ENCODE results near the gene CNNM1.

DNA sequence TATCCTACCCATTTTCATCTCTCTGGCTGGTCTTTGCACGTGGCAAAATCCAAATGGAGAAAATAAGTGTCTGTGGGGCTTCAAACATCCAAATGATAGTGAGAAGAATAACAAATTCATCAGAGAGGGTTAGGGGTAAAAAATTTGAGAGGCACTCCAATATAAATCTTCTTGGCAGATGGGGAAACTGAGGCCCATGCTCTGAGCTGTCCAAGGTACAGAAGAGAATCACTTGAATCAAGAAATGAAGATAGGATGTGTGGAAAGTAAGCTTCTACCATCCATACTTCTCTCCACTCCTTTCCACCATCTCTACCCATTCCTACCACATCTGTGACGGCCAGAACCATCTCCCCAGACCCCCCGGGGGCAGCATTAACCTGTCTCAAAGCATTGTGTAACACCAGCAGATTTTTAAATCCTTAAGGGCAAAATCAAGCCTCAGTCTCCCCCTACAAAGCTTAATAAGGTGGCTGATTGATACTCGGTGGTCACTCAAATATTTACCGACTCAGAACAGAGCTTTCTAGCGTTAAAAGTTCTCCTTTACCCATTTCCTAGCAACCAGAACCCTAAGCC is 100.5 kb downstream of the CNNM1 start:
- TF ChIP-seq, protein P1, sequence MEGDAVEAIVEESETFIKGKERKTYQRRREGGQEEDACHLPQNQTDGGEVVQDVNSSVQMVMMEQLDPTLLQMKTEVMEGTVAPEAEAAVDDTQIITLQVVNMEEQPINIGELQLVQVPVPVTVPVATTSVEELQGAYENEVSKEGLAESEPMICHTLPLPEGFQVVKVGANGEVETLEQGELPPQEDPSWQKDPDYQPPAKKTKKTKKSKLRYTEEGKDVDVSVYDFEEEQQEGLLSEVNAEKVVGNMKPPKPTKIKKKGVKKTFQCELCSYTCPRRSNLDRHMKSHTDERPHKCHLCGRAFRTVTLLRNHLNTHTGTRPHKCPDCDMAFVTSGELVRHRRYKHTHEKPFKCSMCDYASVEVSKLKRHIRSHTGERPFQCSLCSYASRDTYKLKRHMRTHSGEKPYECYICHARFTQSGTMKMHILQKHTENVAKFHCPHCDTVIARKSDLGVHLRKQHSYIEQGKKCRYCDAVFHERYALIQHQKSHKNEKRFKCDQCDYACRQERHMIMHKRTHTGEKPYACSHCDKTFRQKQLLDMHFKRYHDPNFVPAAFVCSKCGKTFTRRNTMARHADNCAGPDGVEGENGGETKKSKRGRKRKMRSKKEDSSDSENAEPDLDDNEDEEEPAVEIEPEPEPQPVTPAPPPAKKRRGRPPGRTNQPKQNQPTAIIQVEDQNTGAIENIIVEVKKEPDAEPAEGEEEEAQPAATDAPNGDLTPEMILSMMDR (IDR thresholded peaks at IDR 0.05) = no peak
- no peak for TF ChIP-seq EZH2phosphoT487 (IDR thresholded peaks at IDR 0.05)
- no peak for TF ChIP-seq EZH2 (IDR thresholded peaks at IDR 0.05)

Data from neural progenitor cell (in vitro differentiated cells).